Measurements from ENCODE around the gene SOS2. TPM values are rescaled to one million over a fixed set of nuclear protein-coding genes. Genes with fewer than 3 reads are reported as not detected.

The SOS2 gene
- total RNA-seq, 1 experiment from 2014 or later: 14.9 TPM

DNA sequence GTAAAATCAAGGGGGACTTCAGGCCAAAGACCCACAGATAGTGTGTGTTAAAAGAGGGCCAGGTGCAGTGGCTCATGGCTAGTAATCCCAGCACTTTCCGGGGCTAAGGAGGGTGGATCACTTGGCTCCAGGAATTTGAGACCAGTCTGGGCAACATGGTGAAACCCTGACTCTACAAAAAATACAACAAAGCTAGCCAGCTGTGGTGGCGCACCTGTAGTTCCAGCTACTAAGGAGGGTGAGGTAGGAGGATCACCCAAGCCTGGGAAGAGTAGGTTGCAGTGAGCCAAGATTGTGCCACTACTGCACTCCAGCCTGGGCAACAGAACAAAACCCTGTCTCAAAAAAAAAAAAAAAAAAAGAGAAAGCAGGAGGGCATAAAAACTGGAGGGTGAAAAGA is 123.5 kb downstream of the SOS2 start:
- Histone ChIP-seq H3K27me3 (ENCODE audit: insufficient read depth, low read depth) (no peaks in the 10 kb centered on the region), H3K79me2 (ENCODE audit: low read depth) (no peaks in the 10 kb centered on the region), H3K4me1 (replicated peaks; ENCODE audit: insufficient read depth) (peaks cover 7% of the 10 kb centered on the region; the same call in 1 of the 2 replicates), H2AFZ (no peak overlapping the region), H3K27ac (no peak overlapping the region), H3K36me3 (ENCODE audit: low read depth) (peaks cover 21% of the 10 kb centered on the region), H3F3A (ENCODE audit: insufficient read depth, low read depth) (peaks cover 29% of the 10 kb centered on the region; the same call in 1 of the 2 replicates), H3K9me3 (ENCODE audit: insufficient read depth, low read depth) (no peaks in the 10 kb centered on the region; the same call in 1 of the 2 replicates), H3K9me2 (ENCODE audit: insufficient read depth) (no peaks in the 10 kb centered on the region), H4K20me1 (ENCODE audit: insufficient read depth) (0 out of 2 replicates have a peak, but pooled peaks cover 5% of the 10 kb centered on the region), H3K4me2 (no peak overlapping the region), H3K4me3 (no peak overlapping the region)
- no TSS peak for BruUV-seq (replicated peaks)
- no peak for DNase-seq
- CTCF ChIA-PET: no interaction called here
- TF ChIP-seq, protein P1, sequence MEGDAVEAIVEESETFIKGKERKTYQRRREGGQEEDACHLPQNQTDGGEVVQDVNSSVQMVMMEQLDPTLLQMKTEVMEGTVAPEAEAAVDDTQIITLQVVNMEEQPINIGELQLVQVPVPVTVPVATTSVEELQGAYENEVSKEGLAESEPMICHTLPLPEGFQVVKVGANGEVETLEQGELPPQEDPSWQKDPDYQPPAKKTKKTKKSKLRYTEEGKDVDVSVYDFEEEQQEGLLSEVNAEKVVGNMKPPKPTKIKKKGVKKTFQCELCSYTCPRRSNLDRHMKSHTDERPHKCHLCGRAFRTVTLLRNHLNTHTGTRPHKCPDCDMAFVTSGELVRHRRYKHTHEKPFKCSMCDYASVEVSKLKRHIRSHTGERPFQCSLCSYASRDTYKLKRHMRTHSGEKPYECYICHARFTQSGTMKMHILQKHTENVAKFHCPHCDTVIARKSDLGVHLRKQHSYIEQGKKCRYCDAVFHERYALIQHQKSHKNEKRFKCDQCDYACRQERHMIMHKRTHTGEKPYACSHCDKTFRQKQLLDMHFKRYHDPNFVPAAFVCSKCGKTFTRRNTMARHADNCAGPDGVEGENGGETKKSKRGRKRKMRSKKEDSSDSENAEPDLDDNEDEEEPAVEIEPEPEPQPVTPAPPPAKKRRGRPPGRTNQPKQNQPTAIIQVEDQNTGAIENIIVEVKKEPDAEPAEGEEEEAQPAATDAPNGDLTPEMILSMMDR (conservative IDR thresholded peaks at IDR 0.05): no peak
- TF ChIP-seq EZH2 (IDR thresholded peaks at IDR 0.05; ENCODE audit: low read depth): no peak
- POLR2A ChIA-PET (ENCODE audit: unreplicated experiment): no interaction called here
- intact Hi-C loops (cut with micrococcal nuclease; ENCODE audit: unreplicated experiment): loop anchor here (5.0 kb wide), 2 partner anchors 156 to 476 kb away; no protein-coding TSS in a partner anchor

GRCh38 chr14:50106178-50106577 is 125.2 kb downstream of the SOS2 start:
- no peaks in the 10 kb centered on the region; the same call in 1 of the 2 replicates for H3K9me3 ChIP-seq (ENCODE audit: insufficient read depth, low read depth)
- TF ChIP-seq EZH2 (IDR thresholded peaks at IDR 0.05; ENCODE audit: low read depth): no peak
- TF ChIP-seq, protein P1 (conservative IDR thresholded peaks at IDR 0.05): no peak
- no peaks in the 10 kb centered on the region for H3K27me3 ChIP-seq (ENCODE audit: insufficient read depth, low read depth)
- intact Hi-C loops (cut with micrococcal nuclease; ENCODE audit: unreplicated experiment): loop anchor here (5.0 kb wide), 2 partner anchors 154 to 474 kb away; no protein-coding TSS in a partner anchor
- peaks cover 23% of the 10 kb centered on the region; the same call in 1 of the 2 replicates for H3F3A ChIP-seq (ENCODE audit: insufficient read depth, low read depth)
- no peak overlapping the region for H3K4me3 ChIP-seq
- BruUV-seq (replicated peaks): no TSS peak
- no peak overlapping the region for H3K4me2 ChIP-seq
- H3K9me2 ChIP-seq (ENCODE audit: insufficient read depth): no peaks in the 10 kb centered on the region
- no peak overlapping the region for H3K27ac ChIP-seq
- peaks cover 7% of the 10 kb centered on the region for H3K36me3 ChIP-seq (ENCODE audit: low read depth)
- H3K4me1 ChIP-seq (replicated peaks; ENCODE audit: insufficient read depth): peaks cover 21% of the 10 kb centered on the region
- no peak for DNase-seq
- H2AFZ ChIP-seq: no peak overlapping the region
- CTCF ChIA-PET: interaction anchor here (0.6 kb wide), 1 partner anchor 254 kb away, joined by 3 read pairs; the partner anchor contains the start of gene NEMF
- POLR2A ChIA-PET (ENCODE audit: unreplicated experiment): interaction anchor here (0.6 kb wide), 1 partner anchor 248 kb away, joined by 4 read pairs; no protein-coding TSS in a partner anchor
- H4K20me1 ChIP-seq (ENCODE audit: insufficient read depth): 0 out of 2 replicates have a peak, but pooled peaks cover 5% of the 10 kb centered on the region
- H3K79me2 ChIP-seq (ENCODE audit: low read depth): no peaks in the 10 kb centered on the region

- Histone ChIP-seq H2AFZ (no peak overlapping the region), H3K27me3 (ENCODE audit: insufficient read depth, low read depth) (no peaks in the 10 kb centered on the region), H3K9me2 (ENCODE audit: insufficient read depth) (no peaks in the 10 kb centered on the region), H3K4me3 (no peak overlapping the region), H3K4me1 (replicated peaks; ENCODE audit: insufficient read depth) (peaks cover 40% of the 10 kb centered on the region), H3K36me3 (ENCODE audit: low read depth) (no peaks in the 10 kb centered on the region), H4K20me1 (ENCODE audit: insufficient read depth) (no peaks in the 10 kb centered on the region), H3K79me2 (ENCODE audit: low read depth) (no peaks in the 10 kb centered on the region), H3K9me3 (ENCODE audit: insufficient read depth, low read depth) (no peaks in the 10 kb centered on the region; the same call in 1 of the 2 replicates), H3K4me2 (no peak overlapping the region), H3F3A (ENCODE audit: insufficient read depth, low read depth) (peaks cover 38% of the 10 kb centered on the region; the same call in 1 of the 2 replicates), H3K27ac (no peak overlapping the region)
- POLR2A ChIA-PET (ENCODE audit: unreplicated experiment): no interaction called here
- DNase-seq: no peak
- intact Hi-C loops (cut with micrococcal nuclease; ENCODE audit: unreplicated experiment): no loop called here
- CTCF ChIA-PET: interaction anchor here (2.1 kb wide), 1 partner anchor 241 kb away, joined by 10 read pairs; no protein-coding TSS in a partner anchor
- BruUV-seq (replicated peaks): no TSS peak
- TF ChIP-seq EZH2 (IDR thresholded peaks at IDR 0.05; ENCODE audit: low read depth): no peak
- TF ChIP-seq, protein P1 (conservative IDR thresholded peaks at IDR 0.05): no peak
Measured at GRCh38 chr14:50103558-50103957, 127.8 kb downstream of the SOS2 start.

All from PC-9 (cell line).